Umbilical cord (tissue), 2 donors: ENCODE data around the gene TSPO. TPM values are rescaled to one million over a fixed set of nuclear protein-coding genes. Genes with fewer than 3 reads are reported as not detected.
"Not testable (repeated sequence)": the region's sequence is repeated elsewhere in the genome, so short reads cannot be mapped to it uniquely, and the experiment has no call there.

Experiments
- DNase-seq: peaks from one replicate; pipeline ENCODE4 v3.0.0-alpha.2; 2015; ENCODE audit warnings: low spot score
- total RNA-seq: library from RNA; depleted of rRNA; stranded (reverse); fragments of >200 nt; gene quantifications from one replicate; pipeline ENCODE4 v1.2.3, GENCODE V29; 2014; ENCODE audit warnings: low replicate concordance; ENCODE audit not compliant: insufficient read depth

The TSPO gene
- total RNA-seq, result 180 TPM

DNA sequence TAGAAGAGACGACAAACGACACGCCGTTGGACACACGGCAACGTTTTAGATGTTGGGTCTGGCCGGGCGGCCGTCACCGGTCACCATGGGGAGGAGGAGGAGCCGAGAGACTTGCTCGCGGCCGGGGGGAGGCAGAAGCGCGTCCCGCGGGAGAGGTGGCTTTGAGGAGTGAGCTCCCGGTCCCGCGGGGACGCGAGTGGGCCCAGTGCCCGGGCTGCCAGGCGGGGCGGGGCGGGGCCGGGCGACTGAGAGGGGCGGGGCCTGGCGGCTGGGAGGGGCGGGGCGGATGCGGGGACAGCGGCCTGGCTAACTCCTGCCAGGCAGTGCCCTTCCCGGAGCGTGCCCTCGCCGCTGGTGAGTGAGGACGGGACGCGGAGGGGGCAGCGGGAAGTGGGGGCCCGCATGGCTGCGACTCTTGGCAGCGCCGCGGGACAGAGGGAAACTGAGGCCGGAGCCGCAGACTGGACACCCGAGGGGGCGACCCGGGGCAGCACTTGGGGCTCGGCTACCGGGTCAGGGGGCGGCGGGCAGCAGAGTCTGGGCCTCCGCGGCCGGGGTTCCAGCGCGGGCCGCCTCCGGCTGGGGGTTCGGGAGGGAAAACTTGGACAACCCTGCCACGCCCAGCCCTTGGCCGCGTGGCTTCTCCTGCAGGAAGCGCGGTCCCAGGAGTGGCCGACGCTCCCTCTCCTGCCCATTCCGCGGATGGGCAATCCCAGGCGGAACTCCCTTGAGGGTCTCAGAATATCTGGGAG lies at the start of gene TSPO:
TSS of gene TSPO (plus strand) at position 309 of the 752 bp plus-strand sequence. CDS start 7,680 bp downstream, outside the sequence.
- peak; percentile 65 for DNase-seq

DNA sequence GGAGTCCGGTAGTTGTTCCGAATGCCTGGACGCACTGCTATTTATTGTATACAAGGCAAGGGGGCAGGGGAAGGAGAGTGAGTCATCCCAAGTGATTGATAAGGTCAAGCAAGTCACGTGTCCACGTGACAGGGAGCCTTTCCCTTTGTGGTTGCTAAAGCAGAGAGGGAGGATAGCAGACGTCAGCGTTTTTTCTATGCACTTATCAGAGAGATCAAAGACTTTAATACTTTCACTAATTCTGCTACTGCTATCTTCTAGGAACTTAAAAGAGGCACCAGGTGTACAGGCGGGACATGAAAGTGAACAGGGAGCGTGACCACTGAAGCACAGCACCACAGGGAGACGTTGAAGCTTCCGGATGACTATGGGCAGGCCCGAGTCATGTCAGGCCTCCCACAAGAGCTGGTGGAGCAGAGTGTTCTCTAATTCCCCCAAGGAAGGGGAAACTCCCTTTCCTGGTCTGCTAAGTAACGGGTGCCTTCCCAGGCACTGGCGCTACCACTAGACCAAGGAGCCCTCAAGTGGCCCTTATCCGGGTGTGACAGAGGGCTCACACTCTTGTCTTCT lies 47.2 kb upstream of the TSPO start:
- DNase-seq, result peak; percentile 47

DNA sequence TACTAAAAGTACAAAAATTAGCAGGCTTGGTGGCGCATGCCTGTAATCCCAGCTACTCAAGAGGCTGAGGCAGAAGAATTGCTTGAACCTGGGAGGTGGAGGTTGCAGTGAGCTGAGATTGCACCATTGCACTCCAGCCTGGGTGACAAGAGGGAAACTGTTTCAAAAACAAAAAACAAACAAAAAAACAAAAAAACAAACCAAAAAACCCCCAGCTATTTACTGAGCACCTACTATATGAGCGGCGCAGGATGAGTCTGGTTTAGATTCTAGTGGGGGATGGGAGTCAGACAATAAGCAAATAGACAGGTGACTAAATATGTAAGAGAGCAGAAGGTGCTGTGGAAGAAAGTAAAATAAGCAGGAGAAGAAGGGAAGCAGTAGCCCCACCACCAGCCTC lies 46.4 kb upstream of the TSPO start:
- not testable (repeated sequence) for DNase-seq

DNA sequence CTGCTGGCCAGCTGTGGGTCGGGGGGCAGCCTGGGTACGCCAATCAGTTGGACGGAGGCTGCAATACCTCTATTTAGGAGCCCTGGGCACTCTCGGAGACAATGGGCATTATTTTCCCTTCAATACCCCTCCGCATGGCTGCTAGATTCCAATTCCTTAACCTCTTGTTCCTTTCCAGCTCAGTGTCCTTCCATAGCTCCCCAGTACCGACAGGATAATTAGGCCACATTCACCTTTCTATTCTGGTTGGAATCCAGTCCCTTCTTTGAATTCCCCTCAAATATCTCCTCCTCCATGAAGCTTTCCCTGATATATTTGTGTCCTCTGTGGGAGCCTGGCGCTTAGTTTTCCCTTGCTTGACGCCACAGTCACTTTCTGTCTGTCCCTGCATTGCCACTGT lies 45.1 kb upstream of the TSPO start:
- no peak for DNase-seq

DNA sequence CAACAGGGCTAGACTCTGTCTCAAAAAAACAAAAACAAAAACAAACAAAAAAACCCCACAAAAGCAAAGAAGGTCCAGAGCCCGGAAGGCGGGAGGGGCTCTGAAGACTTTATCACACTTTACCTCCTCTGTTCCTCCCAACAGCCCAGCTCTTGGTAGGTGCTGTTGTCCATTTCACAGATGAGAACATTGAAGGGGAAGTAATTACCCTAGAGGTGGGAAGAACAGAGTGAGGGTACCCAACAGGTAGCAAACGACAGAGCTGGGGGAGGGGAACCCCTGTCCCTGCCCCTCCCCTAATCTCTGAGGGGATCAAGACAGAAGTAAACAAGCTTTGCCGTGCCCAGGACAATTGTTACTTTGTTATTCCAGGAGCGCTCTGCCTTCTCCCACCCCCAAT lies 41.8 kb upstream of the TSPO start:
- no peak for DNase-seq

DNA sequence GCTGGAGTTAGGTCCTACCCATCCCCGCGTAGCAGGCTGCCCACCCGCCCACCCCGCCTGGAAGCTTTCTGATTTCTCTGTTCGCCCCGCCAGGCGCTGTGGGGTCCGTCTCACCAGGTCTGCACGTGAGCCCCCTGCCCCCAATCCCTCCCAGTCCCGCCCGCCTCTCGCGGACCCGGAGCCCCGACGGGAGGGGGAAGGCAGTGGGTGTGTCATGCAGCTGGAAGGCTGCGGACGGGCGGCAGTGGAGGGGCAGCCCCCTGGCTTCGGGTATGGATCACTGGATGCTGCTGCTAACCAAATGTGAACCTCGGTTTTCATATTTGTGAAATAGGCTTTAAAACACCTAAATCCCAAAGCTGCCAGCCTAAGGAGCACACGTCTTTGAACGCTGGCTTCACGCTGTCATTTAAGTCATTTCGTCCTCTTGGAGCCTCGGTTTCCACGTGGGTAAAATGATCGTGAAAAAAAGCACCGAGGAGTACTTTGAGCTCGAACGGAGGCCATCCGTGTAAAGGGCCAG lies 41.4 kb upstream of the TSPO start:
- no peak for DNase-seq

DNA sequence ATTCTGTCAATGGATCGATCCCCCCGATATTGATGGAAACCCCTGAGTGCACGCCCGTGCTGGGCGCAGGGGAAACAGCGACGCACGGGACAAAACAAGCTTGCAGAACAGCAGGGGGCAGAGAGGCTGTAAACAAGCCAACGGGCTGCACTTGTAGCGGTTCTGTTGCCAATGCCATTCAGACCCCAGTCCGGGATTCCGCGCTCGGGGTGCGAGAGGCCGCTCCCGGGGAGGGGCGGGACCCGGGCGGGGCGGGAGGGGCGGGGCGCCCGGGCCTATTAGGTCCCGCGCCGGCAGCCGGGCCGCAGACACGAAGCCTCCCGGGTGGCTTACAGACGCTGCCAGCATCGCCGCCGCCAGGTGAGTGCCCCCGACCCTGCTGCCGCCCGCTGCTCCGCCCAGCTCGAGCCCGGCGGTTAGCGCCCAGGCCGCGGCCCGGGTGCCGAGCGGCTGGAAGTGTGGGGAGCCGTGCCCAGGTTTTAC lies 40.9 kb upstream of the TSPO start, which contains the start of gene BIK:
TSS of gene BIK (plus strand) at position 307 of the 483 bp plus-strand sequence. CDS start 13,273 bp downstream, outside the sequence.
- no peak for DNase-seq

DNA sequence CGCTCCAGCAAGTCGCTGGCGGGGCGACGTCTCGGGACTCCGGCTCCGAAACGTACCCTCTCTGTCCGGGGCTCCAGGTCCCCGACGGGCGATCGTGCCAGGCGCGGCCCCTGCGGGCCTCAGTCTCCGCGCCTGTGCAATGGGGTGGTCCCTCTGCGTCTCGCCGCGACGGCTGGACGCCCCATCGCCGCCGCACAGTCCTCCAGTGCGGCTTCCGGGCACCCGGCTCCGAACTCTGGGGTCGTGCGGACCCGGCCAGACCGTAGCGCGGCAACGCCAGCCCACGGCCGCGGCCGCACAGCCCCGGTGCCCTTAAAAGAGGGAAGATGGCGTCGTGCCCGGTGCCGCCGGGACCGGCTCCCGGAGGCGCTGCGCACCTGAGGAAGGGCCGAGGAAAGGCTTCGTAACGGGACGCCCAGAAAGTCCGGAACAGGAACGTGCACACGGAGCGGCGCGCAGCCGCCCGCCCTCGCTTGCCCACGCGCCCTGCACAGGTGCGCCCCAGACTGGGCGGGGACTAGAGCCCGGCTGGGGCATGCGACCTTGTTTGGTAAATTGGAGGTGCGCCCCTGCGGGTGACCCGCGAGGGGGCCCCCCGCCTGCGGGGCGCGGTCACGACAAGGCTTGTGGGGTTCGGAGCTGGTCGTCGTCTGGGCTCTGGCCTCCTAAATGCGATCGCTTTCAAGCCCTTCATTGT lies 40.3 kb upstream of the TSPO start:
- no peak for DNase-seq

DNA sequence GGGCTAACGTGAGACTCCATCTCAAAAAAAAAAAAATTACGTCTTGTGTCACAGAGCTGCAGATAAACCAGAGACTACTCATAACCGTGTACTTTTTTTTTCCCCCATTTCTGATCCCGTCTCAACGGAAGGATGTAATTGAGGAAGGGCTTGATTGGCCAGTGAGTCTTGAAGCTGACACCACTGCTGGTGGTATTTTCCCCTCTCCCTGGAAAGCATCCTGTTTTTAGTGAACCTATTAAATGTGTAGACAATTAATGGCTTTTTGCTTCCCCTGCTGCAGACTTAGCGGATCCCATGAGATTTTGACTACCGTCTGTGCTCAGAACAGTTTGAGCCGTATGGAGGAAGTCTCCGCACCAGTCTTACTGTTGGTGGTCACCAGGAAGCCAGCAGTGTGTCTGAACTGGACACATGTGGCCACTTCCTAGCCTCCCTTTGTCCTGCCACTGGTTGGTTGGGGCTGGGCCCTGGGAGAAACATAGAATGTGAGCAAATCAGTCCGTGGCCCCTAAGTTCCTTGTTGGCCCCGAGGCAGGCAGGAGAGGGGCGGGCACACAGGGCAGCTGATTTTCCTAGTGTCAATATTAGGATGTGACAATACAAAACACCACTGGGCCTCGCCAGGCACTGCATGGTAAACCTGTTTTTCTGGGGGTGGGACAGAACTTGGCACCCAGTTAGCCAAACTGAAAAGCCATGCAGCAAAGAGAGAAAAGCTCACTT lies 37.7 kb upstream of the TSPO start:
- no peak for DNase-seq

DNA sequence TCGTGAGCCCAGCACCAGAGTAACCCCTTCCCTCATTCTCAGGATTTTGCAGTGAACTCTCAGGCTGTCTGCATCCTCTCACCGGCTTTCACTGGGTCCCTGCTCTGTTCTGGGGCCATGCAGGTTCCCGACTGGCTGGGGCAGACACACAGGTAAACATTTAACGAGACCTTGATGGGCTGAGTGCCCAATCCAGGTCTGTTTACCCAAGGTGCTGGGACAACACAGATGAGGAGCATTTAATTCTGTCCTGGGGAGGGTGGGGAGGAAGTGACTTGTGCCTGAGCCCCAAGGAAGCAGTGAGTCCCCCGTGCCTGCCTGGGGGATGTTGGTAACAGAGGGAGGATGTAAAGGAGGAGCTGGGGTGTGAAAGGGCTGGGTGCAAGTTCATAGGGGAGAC lies 36.4 kb upstream of the TSPO start:
- no peak for DNase-seq

DNA sequence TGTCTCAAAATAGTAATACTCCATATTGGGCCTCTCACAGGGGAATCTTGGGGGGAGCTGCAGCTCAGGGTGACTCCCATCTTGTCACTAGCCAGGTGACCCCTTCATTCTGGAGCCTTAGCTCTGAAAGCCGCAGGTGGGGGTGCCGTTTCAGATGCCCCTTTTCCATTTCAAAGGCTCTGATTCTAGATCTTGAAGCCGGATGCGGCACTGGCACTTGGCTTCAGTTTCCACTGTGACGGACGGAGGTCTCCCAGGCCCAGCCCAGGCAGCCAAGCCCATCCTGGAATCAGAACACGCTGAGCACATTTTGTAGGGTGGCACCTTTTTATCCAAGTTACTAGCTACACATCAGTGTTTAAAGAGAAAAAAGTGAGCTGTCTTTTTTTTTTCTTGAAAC lies 34.4 kb upstream of the TSPO start:
- no peak for DNase-seq

DNA sequence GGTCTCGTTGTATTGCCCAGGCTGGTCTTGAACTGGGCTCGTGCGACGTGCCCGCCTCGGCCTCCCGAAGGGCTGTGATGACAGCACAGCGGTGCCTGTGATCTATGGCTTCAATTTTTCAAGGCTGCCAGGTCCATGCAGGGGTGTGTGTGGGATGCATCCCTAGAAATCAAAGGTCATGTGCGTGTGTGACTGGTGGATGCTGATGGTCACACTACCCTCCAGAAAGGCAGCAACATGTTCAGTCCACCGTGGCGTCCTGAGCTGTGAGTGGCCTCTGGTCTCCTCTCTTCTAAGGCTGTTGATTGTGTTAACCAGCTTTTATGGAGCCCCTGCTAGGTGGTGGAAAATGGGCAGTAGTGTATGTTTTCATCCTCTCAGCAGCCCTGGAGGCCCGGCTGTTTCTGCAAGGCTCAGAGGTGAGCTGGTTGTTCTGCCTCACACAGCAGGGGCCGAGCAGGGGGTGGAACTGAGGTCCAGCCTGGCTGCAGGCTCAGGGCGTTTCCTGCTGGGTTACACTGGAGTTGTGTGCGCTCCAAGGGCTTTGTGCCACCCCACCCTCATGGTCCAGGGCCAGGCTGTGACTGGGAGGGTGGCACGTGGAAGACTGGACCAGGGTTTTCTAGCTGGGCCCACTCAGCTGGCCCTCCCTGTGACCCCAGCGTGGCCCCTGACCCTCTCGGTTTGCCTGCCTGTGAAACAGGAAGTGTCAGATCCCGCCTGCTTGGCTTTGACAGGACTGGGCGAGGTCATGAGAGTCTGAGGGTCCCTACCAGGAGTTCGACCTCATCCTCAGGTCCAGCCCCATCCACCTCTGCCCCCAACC lies 33.1 kb upstream of the TSPO start:
- DNase-seq, result peak; percentile 34

DNA sequence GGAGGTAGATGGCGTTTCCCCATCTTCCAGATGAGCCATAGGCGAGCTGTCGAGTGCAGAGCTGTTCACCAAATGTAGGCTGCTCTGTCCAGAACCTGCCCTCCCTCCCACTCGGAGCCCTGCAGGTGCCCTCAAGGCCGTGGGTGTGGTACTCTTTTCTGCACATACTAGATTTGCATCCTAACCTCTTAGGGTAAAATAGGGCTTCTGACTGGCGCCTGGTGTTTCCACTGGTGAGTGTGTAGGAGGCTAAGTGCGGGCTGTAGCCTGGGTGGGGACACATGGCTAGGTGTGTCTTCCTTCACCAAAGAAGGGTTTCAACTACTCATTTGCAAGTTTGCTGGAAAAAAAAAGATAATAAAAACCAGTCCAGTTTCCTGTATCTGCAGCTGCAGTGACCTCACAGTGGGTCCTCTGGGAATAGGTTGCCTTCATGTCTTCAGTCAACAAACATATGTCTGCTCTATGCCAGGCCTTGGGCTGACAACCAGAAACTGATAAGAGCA lies 32.4 kb upstream of the TSPO start:
- no peak for DNase-seq

DNA sequence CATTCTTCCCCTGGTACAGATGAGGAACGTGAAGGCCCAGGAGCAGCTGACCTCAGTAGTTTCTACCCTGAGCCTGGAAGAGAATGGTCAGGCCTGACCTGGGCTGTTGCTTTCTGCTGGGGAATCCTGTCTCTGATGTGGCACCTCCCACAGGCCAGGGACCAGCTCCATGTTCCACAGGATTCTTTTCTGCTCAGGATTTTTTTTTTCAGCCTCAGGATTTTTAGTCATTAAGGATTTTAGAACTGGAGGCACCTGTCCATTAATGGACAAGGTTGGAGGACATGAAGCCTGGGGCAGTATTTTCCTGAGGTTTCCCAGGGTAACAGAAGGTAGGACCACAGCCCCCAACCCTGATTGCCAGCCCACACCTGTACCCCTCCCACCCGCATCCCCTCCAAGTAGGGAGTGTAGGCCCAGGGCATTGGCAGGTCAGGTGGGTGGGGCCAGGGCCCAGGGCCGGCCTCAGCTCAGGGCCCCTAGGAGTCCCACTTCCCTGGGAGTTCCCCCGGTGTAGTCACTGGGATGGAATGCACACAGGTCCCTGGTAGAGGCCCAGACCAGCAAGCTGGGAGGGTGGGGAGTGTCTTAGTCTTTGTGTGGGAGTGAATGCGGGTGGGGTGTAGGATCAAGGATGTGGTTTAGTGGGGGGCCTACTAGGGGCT lies 24.7 kb upstream of the TSPO start:
- peak; percentile 80 for DNase-seq

DNA sequence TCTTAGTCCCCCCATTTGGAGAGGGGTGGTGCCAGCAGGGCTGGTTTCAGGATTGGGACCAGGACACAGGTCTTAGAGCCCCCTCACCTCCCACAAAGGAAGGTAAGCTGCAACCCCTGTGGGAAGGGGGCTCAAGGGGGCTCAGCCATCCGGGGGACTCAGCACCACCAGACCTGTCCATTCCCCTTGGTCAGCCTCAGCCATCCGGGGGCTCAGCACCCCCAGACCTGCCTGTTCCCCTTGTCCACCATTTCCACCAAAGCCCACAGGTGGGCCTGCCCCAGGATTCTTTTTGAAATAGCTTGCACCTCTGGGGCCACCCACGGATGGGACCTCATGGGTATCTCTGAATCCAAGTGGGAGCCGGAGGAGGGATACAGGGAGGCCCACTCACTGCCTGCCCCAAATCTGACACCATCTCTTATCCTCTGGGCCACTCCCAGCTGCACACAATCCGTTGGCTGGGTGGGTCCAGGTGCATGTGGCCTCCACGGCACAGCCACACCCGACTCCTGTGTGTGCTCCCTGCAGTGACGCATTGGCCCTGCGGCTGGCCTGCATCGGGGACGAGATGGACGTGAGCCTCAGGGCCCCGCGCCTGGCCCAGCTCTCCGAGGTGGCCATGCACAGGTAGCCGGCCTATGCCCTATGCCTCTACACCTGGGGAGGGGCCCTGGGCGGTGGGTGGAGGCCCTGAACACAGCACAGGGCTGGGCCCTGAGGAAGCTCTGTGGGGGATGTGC lies 24.0 kb upstream of the TSPO start:
- no peak for DNase-seq

DNA sequence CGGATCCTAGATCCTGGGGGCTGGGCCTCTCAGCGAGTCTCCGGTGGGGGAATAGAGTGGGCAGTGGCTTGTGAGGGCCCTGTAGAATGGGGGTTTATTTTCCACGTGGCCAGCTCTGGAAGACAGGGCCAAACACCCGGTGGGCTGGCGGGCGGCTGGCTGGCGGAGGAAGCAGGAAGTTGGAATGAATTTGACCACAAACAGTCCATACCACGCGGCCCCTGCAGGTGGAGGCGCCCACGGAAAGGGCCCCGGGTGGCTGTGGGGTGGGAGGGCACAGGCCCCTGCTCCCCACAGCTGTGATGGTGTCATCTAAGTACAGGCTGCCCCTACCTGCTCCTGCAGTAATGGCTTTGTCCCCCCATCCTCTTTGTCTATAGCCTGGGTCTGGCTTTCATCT lies 23.2 kb upstream of the TSPO start:
- DNase-seq, result no peak

DNA sequence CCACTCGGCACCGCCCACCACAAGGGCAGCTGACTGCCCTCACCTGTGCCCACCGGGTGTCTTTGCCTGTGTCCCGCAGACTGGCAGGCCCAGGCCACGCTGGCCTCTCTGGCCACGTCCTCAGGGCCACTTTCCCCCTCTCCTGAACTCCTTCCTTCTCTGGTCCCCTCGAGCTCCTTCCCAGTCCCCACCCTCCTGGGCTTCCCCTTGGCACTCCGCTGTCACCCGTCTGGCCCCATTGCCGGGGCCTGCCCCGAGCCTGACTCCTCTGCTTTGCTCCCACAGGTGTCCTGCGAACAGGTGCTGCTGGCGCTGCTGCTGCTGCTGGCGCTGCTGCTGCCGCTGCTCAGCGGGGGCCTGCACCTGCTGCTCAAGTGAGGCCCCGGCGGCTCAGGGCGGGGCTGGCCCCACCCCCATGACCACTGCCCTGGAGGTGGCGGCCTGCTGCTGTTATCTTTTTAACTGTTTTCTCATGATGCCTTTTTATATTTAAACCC lies 22.4 kb upstream of the TSPO start:
- DNase-seq, result no peak

DNA sequence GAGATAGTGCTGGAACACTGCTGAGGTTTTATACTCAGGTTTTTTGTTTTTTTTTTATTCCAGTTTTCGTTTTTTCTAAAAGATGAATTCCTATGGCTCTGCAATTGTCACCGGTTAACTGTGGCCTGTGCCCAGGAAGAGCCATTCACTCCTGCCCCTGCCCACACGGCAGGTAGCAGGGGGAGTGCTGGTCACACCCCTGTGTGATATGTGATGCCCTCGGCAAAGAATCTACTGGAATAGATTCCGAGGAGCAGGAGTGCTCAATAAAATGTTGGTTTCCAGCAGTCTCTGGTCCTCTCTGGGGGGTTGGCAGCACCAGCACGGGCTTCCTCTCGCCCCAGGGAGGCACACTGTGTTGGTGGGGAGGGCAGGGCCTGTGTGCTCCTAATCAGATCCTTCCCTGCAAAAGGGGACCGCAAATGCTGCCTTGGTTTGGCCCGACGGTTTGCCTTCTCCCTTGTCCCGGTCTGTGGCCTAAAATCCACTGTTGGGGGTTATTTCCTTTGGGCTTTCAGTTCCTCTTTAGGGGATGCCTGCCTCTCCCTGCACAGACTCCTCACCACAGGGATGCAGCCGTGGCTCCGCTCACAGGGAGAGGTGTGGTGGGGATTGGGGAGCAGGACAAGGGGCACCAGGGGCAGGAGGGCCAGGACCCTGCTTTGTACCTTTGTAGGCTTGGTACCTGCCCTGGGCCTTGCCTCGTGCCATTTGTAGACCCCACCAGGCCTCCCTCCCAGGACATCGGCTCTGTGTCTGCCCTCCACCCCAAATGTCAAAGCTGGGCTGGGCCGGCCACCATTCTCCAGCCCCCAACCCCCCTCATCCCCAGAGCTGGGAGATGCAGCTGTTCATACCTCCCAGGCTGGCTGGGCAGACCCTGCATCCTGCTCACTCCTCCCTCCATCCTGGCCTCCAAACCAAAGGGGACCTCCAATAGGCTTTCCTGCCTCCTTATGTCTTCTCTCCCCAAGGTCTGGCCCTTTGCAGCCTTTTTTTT lies 21.6 kb upstream of the TSPO start:
- no peak for DNase-seq
